Activated B cell treated with CpG ODN at 0.5 μM for 24 hours (primary cell): ENCODE data around the gene TAS1R3. TPM values are rescaled to one million over a fixed set of nuclear protein-coding genes. Genes with fewer than 3 reads are reported as not detected.

Source experiments
- ATAC-seq: fragments of 200-7000 bp; cut with Tn5 transposase; one replicate; pipeline ENCODE4 v1.10.0; 2021; ENCODE audit warnings: low read depth, mild to moderate bottlenecking, moderate library complexity
- CTCF ChIA-PET: fragments of 350-600 bp; sonication (Branson Sonifier 250); formaldehyde crosslinking; loops from one replicate; lab custom pipeline; 2021; ENCODE audit warnings: antibody characterized with exemption; lab: Charles Lee
- POLR2A ChIA-PET: fragments of 350-600 bp; sonication (Branson Sonifier 250); formaldehyde crosslinking; loops from one replicate; lab custom pipeline; 2021; ENCODE audit warnings: antibody characterized with exemption; lab: Charles Lee
- DNase-seq: peaks from one replicate; pipeline ENCODE4 v3.0.0; 2022
- H3K27ac Mint-ChIP-seq: one replicate; pipeline ENCODE4 v1.8.0; 2020; ENCODE audit warnings: mixed read lengths
- H3K27me3 Mint-ChIP-seq: one replicate; pipeline ENCODE4 v1.8.0; 2021; ENCODE audit warnings: mixed read lengths
- H3K36me3 Mint-ChIP-seq: one replicate; pipeline ENCODE4 v1.8.0; 2021; ENCODE audit warnings: low read depth, mixed read lengths
- H3K4me1 Mint-ChIP-seq: one replicate; pipeline ENCODE4 v1.8.0; 2021; ENCODE audit warnings: mixed read lengths
- H3K4me3 Mint-ChIP-seq: one replicate; pipeline ENCODE4 v1.8.0; 2020; ENCODE audit warnings: mild to moderate bottlenecking, mixed read lengths
- H3K9me3 Mint-ChIP-seq: one replicate; pipeline ENCODE4 v1.8.0; 2020; ENCODE audit warnings: mixed read lengths
- CTCF ChIP-seq: fragments of 200-600 bp; IDR thresholded peaks from one replicate; pipeline ENCODE4 v1.8.0; 2022; ENCODE audit warnings: antibody characterized with exemption, mild to moderate bottlenecking
- intact Hi-C: fragments of 100-400 bp; cut with micrococcal nuclease; formaldehyde crosslinking; loops from one replicate; pipeline ENCODE4 v1.15.1; 2024
- total RNA-seq: library from RNA; stranded (reverse); gene quantifications from 2 replicates; pipeline ENCODE4 v1.2.3, GENCODE V29; 2022

The TAS1R3 gene
- total RNA-seq, 1 donor from 2014 or later = 2.5 TPM

DNA sequence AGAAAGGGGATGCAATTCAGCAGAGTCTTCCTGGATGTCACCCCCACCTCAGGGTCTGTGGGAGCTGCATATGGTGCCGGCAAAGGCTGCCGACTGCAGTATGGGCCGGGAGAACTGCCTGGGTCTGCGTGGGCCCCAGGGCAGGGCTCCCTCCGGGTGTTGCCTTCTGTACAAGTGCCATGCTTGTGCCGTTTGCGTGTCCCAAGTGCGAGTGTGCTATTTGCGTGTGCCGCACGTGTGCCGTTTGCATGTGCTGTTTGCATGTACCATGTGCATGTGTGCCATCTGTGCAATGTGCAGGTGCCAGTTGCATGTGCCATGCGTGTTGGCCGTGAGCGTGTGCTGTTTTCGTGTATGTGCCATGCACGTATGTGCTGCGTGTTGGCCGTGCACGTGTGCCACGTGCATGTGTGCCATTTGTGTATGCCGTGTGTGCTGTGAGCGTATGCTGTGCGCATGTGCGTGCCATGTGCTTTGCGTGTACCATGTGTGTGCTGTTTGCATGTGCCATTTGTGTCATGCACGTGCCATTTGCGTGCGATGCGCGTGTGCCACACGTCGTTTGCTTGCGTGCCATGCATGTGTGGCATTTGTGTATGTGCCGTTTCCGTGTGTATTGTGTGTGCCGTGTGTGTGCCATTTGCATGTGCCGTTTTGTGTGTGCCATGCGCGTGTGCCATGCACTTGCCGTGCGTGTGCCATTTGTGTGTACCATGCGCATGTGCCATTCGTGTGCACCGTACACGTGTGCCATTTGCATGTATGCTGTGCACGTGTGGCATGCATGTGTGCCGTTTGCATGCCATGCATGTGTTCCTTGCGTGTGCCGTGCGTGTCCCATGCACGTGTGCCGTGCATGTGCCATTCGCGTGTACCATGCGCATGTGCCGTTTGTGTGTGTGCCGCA is 1.5 kb upstream of the TAS1R3 start:
- ChIA-PET CTCF (interaction anchor here (0.6 kb wide), 1 partner anchor 35 kb away, joined by 3 read pairs; no protein-coding TSS in a partner anchor), POLR2A (no interaction called here)
- no peak for TF ChIP-seq CTCF
- H3K9me3 Mint-ChIP-seq = no peaks in the 10 kb centered on the region
- no peaks in the 10 kb centered on the region for H3K27me3 Mint-ChIP-seq
- peaks cover 33% of the 10 kb centered on the region for H3K4me1 Mint-ChIP-seq
- H3K27ac Mint-ChIP-seq = no peak overlapping the region
- no peak for ATAC-seq
- no peak for DNase-seq
- intact Hi-C loops = no loop called here
- H3K4me3 Mint-ChIP-seq = no peak overlapping the region
- peaks cover 7% of the 10 kb centered on the region for H3K36me3 Mint-ChIP-seq

- Mint-ChIP-seq H3K4me3 (peak overlapping the region; percentile 41), H3K27ac (peak overlapping the region; percentile 53), H3K36me3 (peaks cover 7% of the 10 kb centered on the region), H3K4me1 (peaks cover 30% of the 10 kb centered on the region), H3K27me3 (no peaks in the 10 kb centered on the region), H3K9me3 (no peaks in the 10 kb centered on the region)
- DNase-seq (no peak), ATAC-seq (peak; percentile 25)
- intact Hi-C loops = no loop called here
- POLR2A ChIA-PET = no interaction called here
- CTCF ChIA-PET = interaction anchor here (0.6 kb wide), 1 partner anchor 34 kb away, joined by 3 read pairs; no protein-coding TSS in a partner anchor
- no peak for TF ChIP-seq CTCF
Observed at GRCh38 chr1:1330366-1331067, 563 bp upstream of the TAS1R3 start.

GRCh38 chr1:1332031-1332755 is 1.1 kb downstream of the TAS1R3 start:
- no peak for TF ChIP-seq CTCF
- no peak for DNase-seq
- no peak overlapping the region for H3K27ac Mint-ChIP-seq
- POLR2A ChIA-PET = interaction anchor here (1.0 kb wide), 1 partner anchor 66 kb away, joined by 4 read pairs; no protein-coding TSS in a partner anchor
- H3K4me1 Mint-ChIP-seq = peaks cover 18% of the 10 kb centered on the region
- no peaks in the 10 kb centered on the region for H3K9me3 Mint-ChIP-seq
- peaks cover 4% of the 10 kb centered on the region for H3K36me3 Mint-ChIP-seq
- H3K27me3 Mint-ChIP-seq = no peaks in the 10 kb centered on the region
- intact Hi-C loops = no loop called here
- no peak overlapping the region for H3K4me3 Mint-ChIP-seq
- CTCF ChIA-PET = no interaction called here
- ATAC-seq = no peak

GRCh38 chr1:1332774-1333480 is 1.8 kb downstream of the TAS1R3 start:
- intact Hi-C loops = no loop called here
- TF ChIP-seq CTCF = no peak
- H3K36me3 Mint-ChIP-seq = no peaks in the 10 kb centered on the region
- H3K4me1 Mint-ChIP-seq = peaks cover 18% of the 10 kb centered on the region
- ATAC-seq (no peak), DNase-seq (no peak)
- H3K27me3 Mint-ChIP-seq = no peaks in the 10 kb centered on the region
- no peak overlapping the region for H3K27ac Mint-ChIP-seq
- H3K4me3 Mint-ChIP-seq = no peak overlapping the region
- POLR2A ChIA-PET = no interaction called here
- no peaks in the 10 kb centered on the region for H3K9me3 Mint-ChIP-seq
- CTCF ChIA-PET = no interaction called here
